HAP-1 (cell line): ENCODE measurements around the gene RNASE13.

Experiments
- DNase-seq, 2 experiments: peaks; one replicate each; pipeline ENCODE4 v3.0.0-alpha.2; 2016 to 2020; ENCODE audit warnings: low spot score in 2 of 2
- H3K27me3 ChIP-seq: fragments of 250-450 bp; sonication (Bioruptor Pico); 2 replicates; pipeline ENCODE4 v1.5.1; 2020; ENCODE audit warnings: low read depth, mild to moderate bottlenecking, moderate library complexity
- H3K36me3 ChIP-seq: fragments of 250-450 bp; sonication (Bioruptor Pico); replicated peaks from 2 replicates; pipeline ENCODE4 v1.5.1; 2020; ENCODE audit warnings: mild to moderate bottlenecking
- H3K4me1 ChIP-seq: fragments of 250-450 bp; sonication (Bioruptor Pico); 2 replicates; pipeline ENCODE4 v1.5.1; 2020; ENCODE audit warnings: mild to moderate bottlenecking
- H3K4me3 ChIP-seq: fragments of 250-450 bp; sonication (Bioruptor Pico); 2 replicates; pipeline ENCODE4 v1.5.1; 2020; ENCODE audit warnings: mild to moderate bottlenecking, moderate library complexity
- H3K9me3 ChIP-seq: fragments of 250-450 bp; sonication (Bioruptor Pico); 2 replicates; pipeline ENCODE4 v1.5.1; 2020; ENCODE audit warnings: mild to moderate bottlenecking, moderate library complexity
- in situ Hi-C: fragments of 300-500 bp; cut with MboI; formaldehyde crosslinking; loops from 3 replicates; pipeline ENCODE4 v1.14.3; 2020; ENCODE audit warnings: low sequenced_read_pairs, inconsistent platforms, mixed read lengths

RNASE13 gene, protein sequence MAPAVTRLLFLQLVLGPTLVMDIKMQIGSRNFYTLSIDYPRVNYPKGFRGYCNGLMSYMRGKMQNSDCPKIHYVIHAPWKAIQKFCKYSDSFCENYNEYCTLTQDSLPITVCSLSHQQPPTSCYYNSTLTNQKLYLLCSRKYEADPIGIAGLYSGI

GRCh38 chr14:21034707-21035106 is at the start of gene RNASE13:
Gene RNASE13 (minus strand): TSS chr14:21034807. CDS start chr14:21034288, 519 bp downstream.
- Histone ChIP-seq H3K36me3 (no peaks in the 10 kb centered on the region), H3K4me1 (no peaks in the 10 kb centered on the region), H3K9me3 (no peaks in the 10 kb centered on the region), H3K4me3 (no peak within 1 kb of the TSS), H3K27me3 (no peaks in the 10 kb centered on the region; the same call in none of the 2 replicates)
- DNase-seq: no peak
- in situ Hi-C loops: no loop called here

GRCh38 chr14:21084396-21084795 is 49.8 kb upstream of the RNASE13 start:
- Histone ChIP-seq H3K27me3 (no peaks in the 10 kb centered on the region), H3K4me1 (no peaks in the 10 kb centered on the region), H3K9me3 (no peaks in the 10 kb centered on the region), H3K4me3 (no peak overlapping the region), H3K36me3 (peaks cover 19% of the 10 kb centered on the region)
- in situ Hi-C loops: loop anchor here (25.0 kb wide), 1 partner anchor 747 kb away; the partner anchor contains the start of genes CCNB1IP1 and PARP2
- DNase-seq: no peak

- Histone ChIP-seq H3K36me3 (peaks cover 15% of the 10 kb centered on the region), H3K27me3 (no peaks in the 10 kb centered on the region), H3K9me3 (no peaks in the 10 kb centered on the region), H3K4me1 (no peaks in the 10 kb centered on the region), H3K4me3 (no peak overlapping the region)
- in situ Hi-C loops: loop anchor here (25.0 kb wide), 1 partner anchor 746 kb away; the partner anchor contains the start of genes CCNB1IP1 and PARP2
- DNase-seq: no peak
Observed at GRCh38 chr14:21083565-21084325, 49.1 kb upstream of the RNASE13 start.

GRCh38 chr14:21081521-21082142 is 47.0 kb upstream of the RNASE13 start:
- Histone ChIP-seq H3K9me3 (no peaks in the 10 kb centered on the region), H3K4me1 (no peaks in the 10 kb centered on the region), H3K4me3 (no peak overlapping the region), H3K36me3 (peaks cover 14% of the 10 kb centered on the region), H3K27me3 (no peaks in the 10 kb centered on the region)
- no peak for DNase-seq
- in situ Hi-C loops: loop anchor here (25.0 kb wide), 1 partner anchor 744 kb away; the partner anchor contains the start of genes CCNB1IP1 and PARP2

- Histone ChIP-seq H3K9me3 (no peaks in the 10 kb centered on the region), H3K4me3 (no peak overlapping the region), H3K36me3 (peaks cover 10% of the 10 kb centered on the region), H3K4me1 (no peaks in the 10 kb centered on the region), H3K27me3 (no peaks in the 10 kb centered on the region)
- no peak for DNase-seq
- in situ Hi-C loops: loop anchor here (25.0 kb wide), 1 partner anchor 741 kb away; the partner anchor contains the start of genes CCNB1IP1 and PARP2
Observed at GRCh38 chr14:21078726-21079125, 44.1 kb upstream of the RNASE13 start.

GRCh38 chr14:21078287-21078686 is 43.7 kb upstream of the RNASE13 start:
- no peak for DNase-seq
- H3K27me3 ChIP-seq: no peaks in the 10 kb centered on the region
- H3K4me1 ChIP-seq: no peaks in the 10 kb centered on the region
- peaks cover 10% of the 10 kb centered on the region for H3K36me3 ChIP-seq
- no peaks in the 10 kb centered on the region for H3K9me3 ChIP-seq
- in situ Hi-C loops: loop anchor here (25.0 kb wide), 1 partner anchor 741 kb away; the partner anchor contains the start of genes CCNB1IP1 and PARP2
- H3K4me3 ChIP-seq: no peak overlapping the region

DNA sequence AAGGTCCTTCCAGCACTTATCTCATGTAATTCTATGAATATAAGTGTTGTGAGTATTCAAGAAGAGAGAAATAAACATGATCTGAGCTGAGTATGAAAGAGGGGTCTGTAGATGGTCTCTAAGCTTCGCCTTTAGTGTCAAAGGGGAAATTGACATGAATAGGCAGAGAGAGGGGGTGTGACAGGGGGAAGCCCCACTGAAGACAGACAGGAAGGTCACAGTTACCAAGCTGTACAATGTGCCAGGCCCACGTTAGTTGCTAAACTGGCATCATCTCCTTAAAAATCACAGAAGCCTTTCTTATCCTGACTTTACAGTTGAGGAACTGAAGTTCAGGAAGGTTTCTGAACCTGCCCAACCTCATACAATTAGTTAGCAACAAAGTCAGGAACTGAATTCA is 43.1 kb upstream of the RNASE13 start:
- Histone ChIP-seq H3K4me3 (no peak overlapping the region), H3K4me1 (no peaks in the 10 kb centered on the region), H3K36me3 (peaks cover 10% of the 10 kb centered on the region), H3K27me3 (no peaks in the 10 kb centered on the region), H3K9me3 (no peaks in the 10 kb centered on the region)
- DNase-seq: no peak
- in situ Hi-C loops: loop anchor here (25.0 kb wide), 1 partner anchor 740 kb away; the partner anchor contains the start of genes CCNB1IP1 and PARP2

- in situ Hi-C loops: loop anchor here (25.0 kb wide), 1 partner anchor 739 kb away; the partner anchor contains the start of genes CCNB1IP1 and PARP2
- Histone ChIP-seq H3K27me3 (no peaks in the 10 kb centered on the region), H3K36me3 (peaks cover 10% of the 10 kb centered on the region), H3K4me3 (no peak overlapping the region), H3K9me3 (no peaks in the 10 kb centered on the region), H3K4me1 (no peaks in the 10 kb centered on the region; the same call in 1 of the 2 replicates)
- no peak for DNase-seq
Observed at GRCh38 chr14:21075719-21076437, 41.3 kb upstream of the RNASE13 start.

DNA sequence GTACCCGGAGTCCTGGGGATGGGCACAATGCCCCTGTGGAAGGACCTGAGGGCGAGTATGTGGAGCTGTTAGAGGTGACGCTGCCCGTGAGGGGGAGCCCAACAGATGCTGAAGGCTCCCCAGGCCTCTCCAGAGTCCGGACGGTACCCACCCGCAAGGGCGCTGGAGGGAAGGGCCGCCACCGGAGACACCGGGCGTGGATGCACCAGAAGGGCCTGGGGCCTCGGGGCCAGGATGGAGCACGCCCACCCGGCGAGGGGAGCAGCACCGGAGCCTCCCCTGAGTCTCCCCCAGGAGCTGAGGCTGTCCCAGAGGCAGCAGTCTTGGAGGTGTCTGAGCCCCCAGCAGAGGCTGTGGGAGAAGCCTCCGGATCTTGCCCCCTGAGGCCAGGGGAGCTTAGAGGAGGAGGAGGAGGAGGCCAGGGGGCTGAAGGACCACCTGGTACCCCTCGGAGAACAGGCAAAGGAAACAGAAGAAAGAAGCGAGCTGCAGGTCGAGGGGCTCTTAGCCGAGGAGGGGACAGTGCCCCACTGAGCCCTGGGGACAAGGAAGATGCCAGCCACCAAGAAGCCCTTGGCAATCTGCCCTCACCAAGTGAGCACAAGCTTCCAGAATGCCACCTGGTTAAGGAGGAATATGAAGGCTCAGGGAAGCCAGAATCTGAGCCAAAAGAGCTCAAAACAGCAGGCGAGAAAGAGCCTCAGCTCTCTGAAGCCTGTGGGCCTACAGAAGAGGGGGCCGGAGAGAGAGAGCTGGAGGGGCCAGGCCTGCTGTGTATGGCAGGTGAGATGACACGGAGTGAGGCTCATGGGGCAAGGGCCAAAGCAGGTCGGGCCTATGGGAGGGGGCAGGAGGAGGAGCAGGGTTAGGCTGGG is 40.0 kb upstream of the RNASE13 start:
- DNase-seq: no peak
- in situ Hi-C loops: loop anchor here (25.0 kb wide), 1 partner anchor 737 kb away; the partner anchor contains the start of genes CCNB1IP1 and PARP2
- peaks cover 1% of the 10 kb centered on the region for H3K4me1 ChIP-seq
- H3K9me3 ChIP-seq: no peaks in the 10 kb centered on the region
- H3K36me3 ChIP-seq: peaks cover 10% of the 10 kb centered on the region
- no peak overlapping the region for H3K4me3 ChIP-seq
- H3K27me3 ChIP-seq: no peaks in the 10 kb centered on the region

- Histone ChIP-seq H3K27me3 (no peaks in the 10 kb centered on the region), H3K36me3 (peaks cover 9% of the 10 kb centered on the region), H3K4me1 (peaks cover 5% of the 10 kb centered on the region), H3K9me3 (no peaks in the 10 kb centered on the region), H3K4me3 (no peak overlapping the region)
- no peak for DNase-seq
- in situ Hi-C loops: no loop called here
Observed at GRCh38 chr14:21073921-21074320, 39.3 kb upstream of the RNASE13 start.

DNA sequence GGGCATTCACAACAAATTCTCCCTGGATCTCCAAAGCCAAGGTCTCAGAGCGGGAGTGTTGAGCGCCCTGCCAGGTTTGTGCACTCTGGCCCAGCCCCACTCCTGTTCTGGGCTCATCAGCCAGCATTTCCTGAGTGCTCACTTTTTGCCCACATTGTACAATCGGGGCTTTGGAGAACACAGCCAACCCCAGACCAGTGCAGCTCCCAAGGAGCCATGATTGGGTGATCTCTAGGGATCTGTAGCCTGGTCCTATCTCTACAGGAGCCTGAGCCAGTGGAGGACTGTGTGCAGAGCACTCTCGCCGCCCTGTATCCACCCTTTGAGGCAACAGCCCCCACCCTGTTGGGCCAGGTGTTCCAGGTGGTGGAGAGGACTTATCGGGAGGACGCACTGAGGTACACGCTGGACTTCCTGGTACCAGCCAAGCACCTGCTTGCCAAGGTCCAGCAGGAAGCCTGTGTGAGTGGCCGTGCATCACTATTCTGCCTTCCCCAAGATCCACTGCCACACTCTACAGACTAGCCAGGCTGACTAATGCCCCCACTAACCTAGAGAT is 38.3 kb upstream of the RNASE13 start:
- Histone ChIP-seq H3K36me3 (peaks cover 6% of the 10 kb centered on the region; the same call in 1 of the 2 replicates), H3K27me3 (no peaks in the 10 kb centered on the region), H3K4me3 (no peak overlapping the region), H3K4me1 (peaks cover 5% of the 10 kb centered on the region), H3K9me3 (no peaks in the 10 kb centered on the region)
- no peak for DNase-seq
- in situ Hi-C loops: no loop called here

GRCh38 chr14:21072031-21072473 is 37.4 kb upstream of the RNASE13 start:
- peaks cover 6% of the 10 kb centered on the region; the same call in 1 of the 2 replicates for H3K36me3 ChIP-seq
- H3K9me3 ChIP-seq: no peaks in the 10 kb centered on the region
- no peaks in the 10 kb centered on the region; the same call in 1 of the 2 replicates for H3K27me3 ChIP-seq
- peaks cover 5% of the 10 kb centered on the region for H3K4me1 ChIP-seq
- no peak for DNase-seq
- peak overlapping the region; percentile 53 for H3K4me3 ChIP-seq
- in situ Hi-C loops: no loop called here
